Measurements from ENCODE around the gene S100A4. TPM values are rescaled to one million over a fixed set of nuclear protein-coding genes. Genes with fewer than 3 reads are reported as not detected.

S100A4 gene
- total RNA-seq, 1 experiment from 2014 or later: 384 TPM

DNA sequence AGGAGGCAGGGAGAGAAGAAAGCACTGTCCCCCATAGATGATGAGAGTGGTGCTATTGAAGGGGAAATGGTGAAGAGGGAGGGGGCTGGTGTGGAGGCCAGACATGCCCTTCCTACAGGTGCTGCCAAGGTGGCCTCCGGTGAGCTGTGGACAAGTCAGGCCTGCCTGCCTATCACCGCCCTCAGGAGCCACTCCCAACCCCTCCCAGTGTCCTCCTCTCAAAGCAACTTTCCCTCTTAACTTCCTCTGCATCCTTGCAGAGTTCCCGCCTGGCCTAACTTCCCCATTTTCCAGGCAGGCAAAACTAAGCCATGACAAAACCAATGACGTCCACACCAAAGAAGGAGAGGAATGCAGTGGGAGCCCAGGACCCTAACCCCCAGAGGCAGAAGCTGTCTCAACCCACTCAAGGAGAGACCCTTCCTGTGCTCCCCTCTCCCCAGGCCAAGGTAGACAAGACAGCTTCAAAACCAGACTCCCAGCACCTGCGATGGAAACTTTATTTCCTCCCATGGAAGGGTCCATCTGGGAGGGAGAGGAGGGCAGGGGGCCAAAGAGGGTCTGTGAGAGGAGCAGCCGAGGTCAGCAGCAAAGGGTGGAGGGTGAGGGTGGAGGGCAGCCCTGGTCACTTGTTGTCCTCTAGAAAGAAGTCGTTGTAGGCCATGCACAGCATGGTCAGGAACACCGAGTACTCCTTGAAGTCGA is 8.8 kb downstream of the S100A4 start:
- Histone ChIP-seq H3K79me2 (ENCODE audit: insufficient read depth, low read length) (peaks cover 18% of the 10 kb centered on the region), H4K20me1 (ENCODE audit: insufficient read depth) (no peaks in the 10 kb centered on the region), H3K9me3 (ENCODE audit: control insufficient read depth in 1 of 2, insufficient read depth in 1 of 2, low read depth in 1 of 2, low read length in 2 of 2) (no peaks in the 10 kb centered on the region), H3K27me3 (ENCODE audit: insufficient read depth, low read length) (no peaks in the 10 kb centered on the region), H3K27ac (ENCODE audit: low read depth, low read length) (peak overlapping the region; percentile 94), H2AFZ (ENCODE audit: low read depth, low read length, poor library complexity, severe bottlenecking) (no peak overlapping the region), H3K4me2 (ENCODE audit: low read length) (peak overlapping the region; percentile 99), H3K9me2 (ENCODE audit: insufficient read depth) (no peaks in the 10 kb centered on the region), H3K36me3 (ENCODE audit: control insufficient read depth in 1 of 2, insufficient read depth in 2 of 2, low read length in 2 of 2) (peaks cover 0 to 5% of the 10 kb centered on the region in 2 experiments; a peak in 1 of 4 replicates), H3K4me3 (replicated peaks in 1 of 2; ENCODE audit: low read depth in 1 of 2, low read length in 2 of 2) (peak overlapping the region; percentile 74 to 89), H3K9ac (ENCODE audit: low read length) (peak overlapping the region; percentile 88), H3K4me1 (ENCODE audit: control insufficient read depth in 1 of 2, insufficient read depth in 2 of 2, low read length in 2 of 2) (peaks cover 78 to 92% of the 10 kb centered on the region in 2 experiments)
- CTCF ChIA-PET: interaction anchor here (1.1 to 1.2 kb wide), 2 partner anchors 31 to 34 kb away, joined by 4 to 6 read pairs; no protein-coding TSS in a partner anchor
- DNase-seq (ENCODE audit: low read depth, low spot score) (no peak), ATAC-seq (peak; percentile 31)
- no TSS peak for BruUV-seq (replicated peaks)
- TF ChIP-seq, protein P1, sequence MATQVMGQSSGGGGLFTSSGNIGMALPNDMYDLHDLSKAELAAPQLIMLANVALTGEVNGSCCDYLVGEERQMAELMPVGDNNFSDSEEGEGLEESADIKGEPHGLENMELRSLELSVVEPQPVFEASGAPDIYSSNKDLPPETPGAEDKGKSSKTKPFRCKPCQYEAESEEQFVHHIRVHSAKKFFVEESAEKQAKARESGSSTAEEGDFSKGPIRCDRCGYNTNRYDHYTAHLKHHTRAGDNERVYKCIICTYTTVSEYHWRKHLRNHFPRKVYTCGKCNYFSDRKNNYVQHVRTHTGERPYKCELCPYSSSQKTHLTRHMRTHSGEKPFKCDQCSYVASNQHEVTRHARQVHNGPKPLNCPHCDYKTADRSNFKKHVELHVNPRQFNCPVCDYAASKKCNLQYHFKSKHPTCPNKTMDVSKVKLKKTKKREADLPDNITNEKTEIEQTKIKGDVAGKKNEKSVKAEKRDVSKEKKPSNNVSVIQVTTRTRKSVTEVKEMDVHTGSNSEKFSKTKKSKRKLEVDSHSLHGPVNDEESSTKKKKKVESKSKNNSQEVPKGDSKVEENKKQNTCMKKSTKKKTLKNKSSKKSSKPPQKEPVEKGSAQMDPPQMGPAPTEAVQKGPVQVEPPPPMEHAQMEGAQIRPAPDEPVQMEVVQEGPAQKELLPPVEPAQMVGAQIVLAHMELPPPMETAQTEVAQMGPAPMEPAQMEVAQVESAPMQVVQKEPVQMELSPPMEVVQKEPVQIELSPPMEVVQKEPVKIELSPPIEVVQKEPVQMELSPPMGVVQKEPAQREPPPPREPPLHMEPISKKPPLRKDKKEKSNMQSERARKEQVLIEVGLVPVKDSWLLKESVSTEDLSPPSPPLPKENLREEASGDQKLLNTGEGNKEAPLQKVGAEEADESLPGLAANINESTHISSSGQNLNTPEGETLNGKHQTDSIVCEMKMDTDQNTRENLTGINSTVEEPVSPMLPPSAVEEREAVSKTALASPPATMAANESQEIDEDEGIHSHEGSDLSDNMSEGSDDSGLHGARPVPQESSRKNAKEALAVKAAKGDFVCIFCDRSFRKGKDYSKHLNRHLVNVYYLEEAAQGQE (IDR thresholded peaks at IDR 0.05; ENCODE audit: low read depth): no peak
- TF ChIP-seq ZFX (IDR thresholded peaks at IDR 0.05): no peak
- peak; percentile 71 for TF ChIP-seq POLR2AphosphoS5 (IDR thresholded peaks at IDR 0.05; ENCODE audit: low read depth, low read length)
- intact Hi-C loops (cut with micrococcal nuclease): loop anchor here (1.0 kb wide), 1 partner anchor 29 kb away; no protein-coding TSS in a partner anchor
- RAD21 ChIA-PET (ENCODE audit: low non-redundant PET in 1 of 2, low total read pairs in 2 of 2, uncharacterized antibody in 2 of 2, unreplicated experiment in 2 of 2): interaction anchor here in 1 of 2 experiments (1.0 kb wide), 1 partner anchor 31 kb away, joined by 5 read pairs; no protein-coding TSS in a partner anchor
- POLR2A ChIA-PET: interaction anchor here (0.6 to 7.4 kb wide), 10 partner anchors 8 to 97 kb away, joined by 3 to 114 read pairs (median 42); partner anchors contain the start of genes CHTOP, S100A1, S100A13 and S100A14
